Measurements from ENCODE around the gene IGDCC3.

Gene IGDCC3
- 0 reads per million in 3 experiments for total RNA-seq

DNA sequence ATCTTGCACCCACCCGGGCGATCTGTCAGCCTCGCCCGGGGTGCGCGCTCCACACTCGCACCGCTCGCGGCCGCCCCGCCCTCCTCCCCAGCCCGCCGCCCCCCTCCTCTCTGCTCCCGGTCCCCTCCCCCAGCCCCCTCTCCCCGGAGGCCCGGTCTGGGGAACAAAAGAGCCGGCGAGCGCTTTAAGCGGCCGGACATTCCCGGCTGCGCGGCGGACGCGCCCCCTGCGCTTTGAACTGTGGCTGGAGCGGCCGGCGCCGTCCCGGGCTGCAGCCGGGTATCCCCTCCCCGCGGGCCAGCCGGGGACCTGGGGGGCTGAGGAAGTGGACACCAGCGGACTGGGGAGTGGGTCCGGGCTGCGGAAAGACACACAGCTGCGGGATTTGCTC is at the start of gene IGDCC3:
TSS of gene IGDCC3 (minus strand) at position 27 of the 391 bp plus-strand sequence. CDS start 214 bp downstream, outside the sequence.
- no peak for DNase-seq

GRCh38 chr15:65426216-65426853 is 48.5 kb upstream of the IGDCC3 start:
- no peak for DNase-seq

GRCh38 chr15:65424683-65425082 is 46.9 kb upstream of the IGDCC3 start:
- DNase-seq = no peak

GRCh38 chr15:65423976-65424679 is 46.3 kb upstream of the IGDCC3 start:
- DNase-seq = no peak

DNA sequence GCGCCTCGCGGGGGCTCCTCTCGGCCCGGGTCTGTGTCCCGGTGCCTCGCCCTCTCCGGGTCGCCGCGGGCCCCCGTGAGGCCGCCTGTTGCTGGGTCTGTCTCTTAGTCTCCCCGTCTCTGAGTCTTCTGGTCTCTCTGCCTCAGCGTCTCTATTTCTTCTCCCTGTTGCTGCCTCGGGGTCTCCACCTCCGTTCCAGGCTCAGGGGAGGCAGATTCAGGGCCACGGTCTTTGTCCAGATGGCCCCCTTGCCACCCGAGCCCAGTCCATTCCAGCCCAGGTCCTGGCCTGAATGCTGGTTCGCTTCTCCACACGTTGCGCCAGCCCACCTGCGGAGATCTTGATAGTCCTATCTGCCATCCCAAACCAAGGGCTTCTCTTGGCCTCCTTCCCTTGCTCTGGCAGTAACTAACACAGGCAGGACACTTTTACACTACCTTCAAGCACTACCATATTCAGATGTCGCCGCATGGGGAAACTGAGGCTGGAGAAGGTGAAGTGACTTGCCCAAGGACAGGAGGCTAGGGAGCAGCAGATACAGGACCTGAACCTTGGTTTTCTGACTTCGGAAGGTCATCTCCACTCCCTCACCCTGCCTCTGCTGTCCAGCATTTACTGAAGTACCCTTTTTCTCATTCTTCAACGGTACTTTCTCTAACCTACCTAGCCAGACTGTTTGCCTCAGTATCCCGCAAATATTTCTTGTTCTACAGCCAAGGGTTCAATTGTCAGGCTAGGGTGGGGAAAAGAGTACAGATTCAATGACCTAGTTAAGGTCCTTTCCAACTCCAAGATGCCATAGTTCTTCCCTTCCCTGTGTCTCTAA is 45.6 kb upstream of the IGDCC3 start:
- DNase-seq = no peak

DNA sequence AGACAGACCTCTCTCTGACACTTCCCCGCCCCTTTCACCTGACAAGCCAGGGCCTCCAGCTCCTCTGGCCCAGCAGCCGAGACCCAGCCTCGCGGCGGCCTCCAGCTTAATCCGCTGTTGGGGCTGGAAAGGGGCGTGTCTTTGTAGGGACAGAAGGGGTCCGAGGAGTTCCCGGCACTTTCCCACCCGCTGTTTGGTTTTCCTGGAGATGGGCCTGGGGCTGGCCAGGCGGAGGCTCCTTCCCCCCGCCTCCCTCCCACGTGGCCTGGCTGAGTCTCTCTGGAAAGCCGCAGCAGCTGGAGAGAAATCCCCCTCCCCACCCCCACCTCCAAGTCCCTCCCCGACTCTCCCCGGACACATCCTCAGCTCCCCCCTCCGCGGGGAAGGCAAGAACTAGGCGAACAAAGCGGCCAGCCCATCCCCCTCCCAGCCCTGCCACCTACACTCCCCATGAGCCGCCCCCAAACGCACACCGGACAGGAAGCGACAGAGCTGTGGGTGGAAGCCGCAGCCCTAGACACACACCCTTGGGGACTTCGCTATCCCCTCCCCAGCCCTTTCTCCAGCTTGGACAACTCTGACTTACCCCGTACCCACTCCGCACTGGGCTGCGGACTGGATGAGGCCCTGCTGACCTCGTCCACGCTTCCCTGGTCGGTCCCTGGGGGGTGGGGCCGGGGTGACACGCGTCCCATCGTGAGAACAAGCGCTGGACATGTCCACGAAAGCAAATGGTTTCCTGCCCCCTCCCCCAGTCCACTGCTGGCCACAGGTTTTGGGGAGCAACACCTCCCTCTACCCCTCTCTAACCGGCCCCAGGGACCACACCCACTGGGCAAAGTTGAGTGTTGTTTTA is 43.8 kb upstream of the IGDCC3 start:
- no peak for DNase-seq

DNA sequence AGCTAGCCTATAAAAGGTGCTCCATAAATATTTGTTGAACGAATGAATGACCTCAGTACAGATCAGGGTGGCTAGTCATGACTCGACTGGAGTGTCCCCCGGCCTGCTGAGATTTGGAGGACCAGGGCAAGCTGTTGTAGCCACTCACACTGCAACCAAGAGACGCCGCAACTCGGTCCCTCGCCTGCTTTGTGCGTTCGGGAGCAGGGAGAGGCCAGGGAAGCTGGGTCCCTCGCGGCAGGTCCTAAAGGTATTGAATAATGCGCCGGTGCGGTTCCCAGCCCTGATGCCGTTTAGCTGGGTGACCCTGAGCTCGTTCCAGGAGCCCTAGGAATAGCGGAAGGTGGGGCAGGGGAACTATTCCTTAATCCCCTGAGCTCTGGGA is 43.2 kb upstream of the IGDCC3 start:
- no peak for DNase-seq

DNA sequence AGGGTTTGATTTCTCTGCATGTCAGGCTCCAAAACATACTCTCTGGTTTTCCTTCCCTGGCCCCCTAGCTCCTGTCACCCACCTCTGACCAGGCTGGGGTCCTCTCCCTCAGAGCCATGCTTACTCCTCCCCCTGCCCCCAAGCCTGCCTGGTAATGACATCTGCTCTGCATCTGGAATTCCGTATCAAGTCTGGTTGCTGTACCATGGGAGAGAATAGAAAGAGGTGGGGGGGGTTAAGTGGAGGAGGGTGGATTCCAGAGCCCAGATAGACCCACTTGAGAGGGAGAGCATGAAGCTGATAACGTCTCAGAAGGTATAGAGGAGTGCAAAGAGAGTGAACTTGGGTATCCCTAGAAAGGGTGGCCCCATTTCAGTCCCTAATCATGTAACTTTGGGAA is 40.8 kb upstream of the IGDCC3 start:
- no peak for DNase-seq

DNA sequence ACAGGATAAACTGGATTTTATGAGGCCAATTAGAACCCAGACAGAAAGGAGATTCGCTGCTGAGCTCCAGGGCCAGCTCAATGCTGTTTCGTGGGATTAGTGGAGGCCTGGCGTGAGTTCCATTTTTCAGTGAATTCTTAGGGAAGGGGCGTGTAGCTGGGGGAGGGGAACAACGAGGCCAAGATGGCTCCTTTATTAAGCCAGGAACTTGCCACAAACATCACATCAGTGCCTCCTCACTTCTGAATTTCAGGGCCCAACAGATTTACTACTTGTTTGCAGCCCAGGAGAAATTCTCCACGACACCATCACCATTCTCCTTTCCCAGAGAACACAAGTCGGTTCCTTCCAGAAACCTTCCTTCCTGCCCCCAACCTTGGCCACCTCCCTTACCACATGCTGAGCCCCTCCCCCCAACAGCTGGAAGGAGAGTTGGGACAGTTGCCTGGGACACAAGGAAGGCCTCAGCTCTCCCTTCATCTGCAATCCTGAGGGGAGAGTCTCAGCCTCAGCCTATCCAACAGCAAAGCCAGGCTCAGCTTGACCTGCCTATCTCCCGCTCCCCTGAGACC is 39.1 kb upstream of the IGDCC3 start:
- DNase-seq = no peak

DNA sequence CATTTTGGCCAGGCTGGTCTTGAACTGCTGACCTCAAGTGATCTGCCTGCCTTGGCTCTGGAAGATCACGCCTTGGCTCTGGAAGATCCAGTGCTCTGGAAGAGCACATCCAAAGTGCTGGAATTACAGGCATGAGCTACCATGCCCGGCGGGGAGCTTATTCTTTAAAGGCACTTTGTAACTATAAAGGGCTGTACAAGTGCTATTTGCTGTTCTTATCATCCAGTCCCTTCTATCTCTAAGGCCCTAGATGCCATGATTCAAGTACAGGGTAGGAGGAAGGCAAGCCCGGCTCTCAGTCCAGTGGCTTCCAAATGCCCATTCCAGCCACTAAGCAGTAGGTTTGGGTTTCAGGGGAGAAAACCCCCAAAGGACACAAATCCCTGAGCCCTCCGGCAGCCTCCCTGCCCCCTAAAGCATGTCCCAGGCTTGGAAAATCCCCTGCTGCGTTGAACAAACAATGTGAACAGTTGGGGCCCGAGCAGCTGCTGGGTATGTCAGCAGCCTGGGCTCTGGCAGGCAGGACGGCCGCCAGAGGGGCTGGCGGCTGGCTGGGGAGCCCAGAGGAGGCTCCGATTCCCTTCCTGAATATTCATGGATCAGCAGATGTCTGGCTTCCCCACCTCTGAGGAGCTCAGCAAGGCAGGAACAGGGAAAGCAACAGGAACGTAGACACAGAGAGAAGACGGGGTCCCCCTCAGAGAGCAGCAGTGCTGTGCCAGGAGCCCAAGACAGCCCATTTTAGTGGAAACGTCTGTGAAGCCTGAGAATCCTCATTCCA is 37.2 kb upstream of the IGDCC3 start:
- DNase-seq = no peak

- DNase-seq = no peak
These were observed 36.0 kb upstream of the IGDCC3 start for GRCh38 chr15:65413760-65414144.

DNA sequence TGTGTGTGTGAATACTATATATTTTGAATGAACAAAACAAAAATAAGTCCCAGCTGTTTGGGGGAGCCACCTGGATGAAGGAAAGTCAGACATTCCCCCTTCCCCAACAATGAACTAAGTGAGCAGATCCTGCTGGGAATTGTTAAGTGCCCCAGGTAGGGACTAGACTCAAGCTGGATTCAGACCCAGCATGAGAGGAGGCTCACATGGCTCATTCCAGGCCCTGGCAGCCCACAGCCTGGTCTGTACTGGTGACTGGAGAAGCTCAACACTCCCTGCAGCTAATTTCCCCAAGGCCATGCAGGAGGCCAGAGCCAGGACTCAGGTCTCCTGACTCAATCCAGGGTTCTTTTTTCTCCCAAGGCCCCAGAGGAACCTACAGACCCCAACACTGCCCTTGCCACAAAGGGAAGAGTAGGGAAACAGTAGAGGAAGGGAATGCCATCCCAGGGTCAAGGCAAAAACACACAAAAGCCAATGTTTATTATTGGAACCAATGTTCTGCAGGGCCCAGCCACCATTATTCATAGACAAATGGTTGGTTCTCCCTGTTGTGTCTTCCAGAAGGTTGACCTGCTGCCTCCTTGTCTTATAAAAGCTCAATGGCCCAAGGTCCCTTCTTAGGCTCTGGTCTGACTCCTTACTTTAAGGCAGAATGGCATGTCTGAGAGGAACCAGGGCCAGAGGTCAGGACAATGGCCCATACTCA is 35.4 kb upstream of the IGDCC3 start:
- DNase-seq = no peak

GRCh38 chr15:65412556-65412955 is 34.8 kb upstream of the IGDCC3 start:
- DNase-seq = no peak

GRCh38 chr15:65411465-65412071 is 33.8 kb upstream of the IGDCC3 start:
- no peak for DNase-seq

- no peak for DNase-seq
These were observed 33.2 kb upstream of the IGDCC3 start for GRCh38 chr15:65410972-65411371.

DNA sequence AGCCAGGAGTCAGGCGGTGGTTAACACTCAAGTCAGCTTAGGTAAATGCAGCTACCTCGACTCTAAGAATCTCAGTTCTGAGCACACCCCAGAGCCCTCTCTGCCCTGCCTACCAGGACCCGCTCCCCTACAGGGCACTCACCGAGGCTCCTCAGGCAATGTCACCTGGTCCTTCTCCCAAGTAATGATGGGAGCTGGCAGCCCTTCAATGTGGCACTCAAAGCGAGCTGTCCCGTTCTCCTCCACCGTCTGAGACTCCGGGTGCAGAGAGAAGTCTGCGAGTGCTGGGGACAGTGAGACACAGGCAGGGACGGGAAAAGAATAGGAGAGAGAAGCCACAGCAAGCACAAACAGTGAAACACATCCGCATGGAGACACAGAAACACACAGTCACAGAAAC is 32.2 kb upstream of the IGDCC3 start:
- DNase-seq = no peak

- DNase-seq = no peak
These were observed 31.3 kb upstream of the IGDCC3 start for GRCh38 chr15:65409036-65409631.

GRCh38 chr15:65408324-65409035 is 30.7 kb upstream of the IGDCC3 start:
- no peak for DNase-seq

DNA sequence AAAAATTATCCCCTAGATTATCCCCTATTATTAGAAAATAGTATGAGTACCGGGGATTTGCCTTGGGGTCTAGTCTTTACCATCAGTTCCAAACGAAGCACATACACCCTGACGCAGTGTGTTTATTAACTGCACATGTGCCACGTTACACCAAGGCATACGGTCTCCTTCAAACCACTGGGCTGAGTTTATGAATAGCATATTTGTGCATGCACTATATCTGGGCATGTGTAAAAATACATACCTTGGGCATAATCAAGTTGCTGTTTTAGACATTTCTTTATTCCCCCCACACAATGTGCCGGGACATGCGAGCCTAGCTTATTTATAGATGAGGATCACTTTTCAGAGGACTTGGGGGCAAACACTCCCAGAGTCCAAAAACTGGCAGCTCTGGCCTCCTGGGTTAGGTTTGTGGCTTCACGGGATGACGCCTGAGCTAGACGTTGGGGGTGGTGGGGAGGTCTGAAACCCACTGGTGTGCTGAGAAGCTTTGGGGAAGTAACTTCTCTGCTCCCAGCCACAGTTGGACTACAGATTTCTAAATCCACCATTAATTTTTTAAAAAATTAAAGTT is 28.7 kb upstream of the IGDCC3 start:
- DNase-seq = no peak

Measured in central memory CD4-positive, alpha-beta T cell (primary cell).